ENCODE measurements around the gene CDHR3. TPM values are rescaled to one million over a fixed set of nuclear protein-coding genes. Genes with fewer than 3 reads are reported as not detected.
"Not testable (repeated sequence)": the region's sequence is repeated elsewhere in the genome, so short reads cannot be mapped to it uniquely, and the experiment has no call there.

The CDHR3 gene
- total and polyA plus RNA-seq, 2 donors (not counting 3 experiments of a cell fraction or from before 2014, with no cell fraction given) = 0.46 to 2.3 TPM

DNA sequence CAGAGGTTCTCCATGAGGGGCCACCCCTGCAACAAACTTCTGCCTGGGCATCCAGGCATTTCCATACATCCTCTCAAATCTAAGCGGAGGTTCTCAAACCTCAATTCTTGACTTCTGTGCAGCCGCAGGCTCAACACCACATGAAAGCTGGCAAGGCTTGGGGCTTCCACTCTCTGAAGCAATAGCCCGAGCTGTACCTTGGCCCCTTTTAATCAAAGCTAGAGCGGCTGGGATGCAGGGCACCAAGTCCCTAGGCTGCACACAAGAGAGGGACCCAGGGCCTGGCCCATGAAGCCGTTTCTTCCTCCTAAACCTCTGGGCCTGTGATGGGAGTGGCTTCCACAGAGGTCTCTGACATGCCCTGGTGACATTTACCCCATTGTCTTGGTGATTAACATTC, 43.8 kb downstream of the CDHR3 start:
- H3K9ac ChIP-seq (replicated peaks; ENCODE audit: extremely low read depth, insufficient read depth, low read length) = no peak overlapping the region
- TF ChIP-seq JUN (IDR thresholded peaks at IDR 0.05; ENCODE audit: borderline replicate concordance, insufficient read depth, insufficient read length, low read depth) = no peak
- no peak for TF ChIP-seq POLR2A (IDR thresholded peaks at IDR 0.05; ENCODE audit: low read depth, low read length)
- no peak for TF ChIP-seq EZH2 (IDR thresholded peaks at IDR 0.05; ENCODE audit: borderline replicate concordance, low read depth, low read length, severe bottlenecking)
- no peak for TF ChIP-seq POLR2AphosphoS5 (IDR thresholded peaks at IDR 0.05; ENCODE audit: insufficient read depth, low read depth, low read length)
- TF ChIP-seq CTCF (IDR thresholded peaks at IDR 0.05; ENCODE audit: extremely low read depth in 1 of 2, insufficient read depth in 1 of 2, low read depth in 1 of 2, low read length in 2 of 2) = no peak
- TF ChIP-seq, protein P1, sequence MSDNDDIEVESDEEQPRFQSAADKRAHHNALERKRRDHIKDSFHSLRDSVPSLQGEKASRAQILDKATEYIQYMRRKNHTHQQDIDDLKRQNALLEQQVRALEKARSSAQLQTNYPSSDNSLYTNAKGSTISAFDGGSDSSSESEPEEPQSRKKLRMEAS (IDR thresholded peaks at IDR 0.05; ENCODE audit: insufficient read depth, insufficient read length) = no peak
- no peak overlapping the region for H3K4me2 ChIP-seq (ENCODE audit: insufficient read depth, low read length)
- H3K9me3 ChIP-seq (replicated peaks; ENCODE audit: control insufficient read depth, insufficient read depth, low read length) = no peaks in the 10 kb centered on the region
- no peak overlapping the region for H2AFZ ChIP-seq (ENCODE audit: low read depth, low read length)
- H3K79me2 ChIP-seq (ENCODE audit: control insufficient read depth, insufficient read depth, low read length) = no peaks in the 10 kb centered on the region
- no peaks in the 10 kb centered on the region for H3K9me1 ChIP-seq (replicated peaks; ENCODE audit: control insufficient read depth, extremely low read depth, insufficient read depth, low read length)
- no peaks in the 10 kb centered on the region for H4K20me1 ChIP-seq (replicated peaks; ENCODE audit: control insufficient read depth, extremely low read depth, insufficient read depth, low read length)
- ChIA-PET POLR2A (no interaction called here), CTCF (interaction anchor here (1.8 to 6.2 kb wide), 2 partner anchors 9 to 246 kb away, joined by 6 to 66 read pairs; no protein-coding TSS in a partner anchor)
- dilution Hi-C loops (cut with MboI; ENCODE audit: extremely low pct_ligation_motif_present, low sequenced_read_pairs) (loop anchor here (25.0 kb wide), 1 partner anchor 245 kb away; no protein-coding TSS in a partner anchor), intact Hi-C loops (cut with micrococcal nuclease) (no loop called here)
- no peak overlapping the region for H3K27ac ChIP-seq (ENCODE audit: insufficient read depth, low read depth, low read length)
- DNase-seq (ENCODE audit: low read depth, low spot score) = no peak
- no peak for FAIRE-seq
- no peaks in the 10 kb centered on the region for H3K36me3 ChIP-seq (ENCODE audit: control insufficient read depth in 2 of 2, extremely low read depth in 1 of 2, insufficient read depth in 2 of 2, low read length in 2 of 2)
- BruUV-seq (replicated peaks) = no TSS peak
- no peak overlapping the region for H3K4me3 ChIP-seq (replicated peaks in 1 of 3; ENCODE audit: insufficient read depth in 1 of 3, low read depth in 1 of 3, low read length in 3 of 3)
- peaks cover 2% of the 10 kb centered on the region for H3K4me1 ChIP-seq (ENCODE audit: control insufficient read depth, extremely low read depth, insufficient read depth, low read length)
- peaks cover 10 to 23% of the 10 kb centered on the region in 2 experiments for H3K27me3 ChIP-seq (ENCODE audit: control insufficient read depth in 2 of 2, insufficient read depth in 2 of 2, low read length in 2 of 2)

DNA sequence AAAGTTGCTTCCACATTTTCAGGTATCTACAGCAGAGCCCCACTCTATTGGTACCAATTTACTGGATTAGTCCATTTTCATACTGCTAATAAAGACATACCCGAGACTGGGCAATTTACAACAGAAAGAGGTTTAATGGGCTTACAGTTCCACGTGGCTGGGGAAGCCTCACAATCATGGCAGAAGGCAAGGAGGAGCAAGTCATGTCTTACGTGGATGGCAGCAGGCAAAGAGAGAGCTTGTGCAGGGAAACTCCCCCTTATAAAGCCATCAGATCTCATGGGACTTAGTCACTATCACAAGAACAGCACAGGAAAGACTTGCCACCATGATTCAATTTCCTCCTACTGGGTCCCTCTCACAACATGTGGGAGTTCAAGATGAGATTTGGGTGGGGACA, 44.7 kb downstream of the CDHR3 start:
- H2AFZ ChIP-seq (ENCODE audit: low read depth, low read length); FAIRE-seq; H3K9ac ChIP-seq (replicated peaks; ENCODE audit: extremely low read depth, insufficient read depth, low read length); BruUV-seq (replicated peaks); H3K4me2 ChIP-seq (ENCODE audit: insufficient read depth, low read length); H3K79me2 ChIP-seq (ENCODE audit: control insufficient read depth, insufficient read depth, low read length); H3K9me3 ChIP-seq (replicated peaks; ENCODE audit: control insufficient read depth, insufficient read depth, low read length); H3K4me3 ChIP-seq (replicated peaks in 1 of 3; ENCODE audit: insufficient read depth in 1 of 3, low read depth in 1 of 3, low read length in 3 of 3); H3K4me1 ChIP-seq (ENCODE audit: control insufficient read depth, extremely low read depth, insufficient read depth, low read length); POLR2A ChIA-PET; DNase-seq (ENCODE audit: low read depth, low spot score); H3K36me3 ChIP-seq (ENCODE audit: control insufficient read depth in 2 of 2, extremely low read depth in 1 of 2, insufficient read depth in 2 of 2, low read length in 2 of 2); H3K27ac ChIP-seq (ENCODE audit: insufficient read depth, low read depth, low read length); H4K20me1 ChIP-seq (replicated peaks; ENCODE audit: control insufficient read depth, extremely low read depth, insufficient read depth, low read length); intact Hi-C loops (cut with micrococcal nuclease); H3K9me1 ChIP-seq (replicated peaks; ENCODE audit: control insufficient read depth, extremely low read depth, insufficient read depth, low read length): not testable (repeated sequence)
- dilution Hi-C loops (cut with MboI; ENCODE audit: extremely low pct_ligation_motif_present, low sequenced_read_pairs) = loop anchor here (25.0 kb wide), 1 partner anchor 245 kb away; no protein-coding TSS in a partner anchor
- CTCF ChIA-PET = interaction anchor here (0.5 to 6.2 kb wide), 6 partner anchors 9 to 355 kb away, joined by 3 to 66 read pairs (median 5); no protein-coding TSS in a partner anchor
- peaks cover 11 to 25% of the 10 kb centered on the region in 2 experiments for H3K27me3 ChIP-seq (ENCODE audit: control insufficient read depth in 2 of 2, insufficient read depth in 2 of 2, low read length in 2 of 2)

All from endothelial cell of umbilical vein (primary cell).